HG02759 (cell line): Measurements from ENCODE around the gene PCDHB5.
"Not testable (repeated sequence)": the region's sequence is repeated elsewhere in the genome, so short reads cannot be mapped to it uniquely, and the experiment has no call there.

Experiments
- ATAC-seq: cut with Tn5 transposase; IDR thresholded peaks from one replicate; pipeline ENCODE4 v1.9.1; 2021; ENCODE audit warnings: mild to moderate bottlenecking, moderate library complexity; ENCODE audit not compliant: unreplicated experiment

The PCDHB5 gene

GRCh38 chr5:141151632-141152031 is 16.6 kb downstream of the PCDHB5 start:
- ATAC-seq = not testable (repeated sequence)

GRCh38 chr5:141152096-141152495 is 17.1 kb downstream of the PCDHB5 start:
- not testable (repeated sequence) for ATAC-seq

DNA sequence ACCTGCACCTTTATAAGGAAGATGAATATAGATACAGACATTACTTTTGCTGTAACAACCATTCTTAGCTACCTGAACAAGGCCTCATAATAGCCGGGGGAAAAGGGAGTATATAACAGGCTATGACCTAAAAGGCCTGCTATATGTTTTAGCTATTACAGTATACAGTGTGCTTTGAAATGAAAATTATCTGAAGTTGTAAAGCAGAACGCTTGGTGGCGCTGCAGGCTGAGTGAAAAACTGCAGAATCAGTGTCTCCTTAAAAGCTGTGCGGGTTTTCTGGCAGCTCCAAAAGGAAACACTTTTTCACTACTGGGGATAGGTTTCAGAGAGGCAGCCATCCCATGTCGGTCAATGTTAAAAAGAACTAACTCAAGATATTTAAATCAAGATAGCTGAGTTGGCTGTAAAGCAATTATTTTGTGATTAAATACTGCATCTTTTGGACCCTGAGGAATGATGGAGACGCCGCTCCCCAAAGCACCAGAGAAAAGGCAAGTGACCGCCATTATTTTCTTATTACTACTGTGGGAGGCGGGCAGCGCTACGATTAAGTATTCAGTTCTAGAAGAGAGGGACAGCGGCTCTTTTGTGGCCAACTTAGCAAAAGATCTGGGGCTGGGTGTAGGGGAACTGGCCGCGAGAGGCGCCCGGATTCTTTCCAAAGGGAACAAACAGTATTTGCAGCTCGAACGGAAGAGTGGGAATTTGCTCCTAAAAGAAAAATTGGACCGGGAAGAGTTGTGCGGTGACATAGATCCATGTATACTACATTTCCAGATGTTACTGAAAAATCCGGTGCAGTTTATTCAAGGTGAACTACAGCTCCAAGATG is 20.8 kb downstream of the PCDHB5 start:
- no peak for ATAC-seq

DNA sequence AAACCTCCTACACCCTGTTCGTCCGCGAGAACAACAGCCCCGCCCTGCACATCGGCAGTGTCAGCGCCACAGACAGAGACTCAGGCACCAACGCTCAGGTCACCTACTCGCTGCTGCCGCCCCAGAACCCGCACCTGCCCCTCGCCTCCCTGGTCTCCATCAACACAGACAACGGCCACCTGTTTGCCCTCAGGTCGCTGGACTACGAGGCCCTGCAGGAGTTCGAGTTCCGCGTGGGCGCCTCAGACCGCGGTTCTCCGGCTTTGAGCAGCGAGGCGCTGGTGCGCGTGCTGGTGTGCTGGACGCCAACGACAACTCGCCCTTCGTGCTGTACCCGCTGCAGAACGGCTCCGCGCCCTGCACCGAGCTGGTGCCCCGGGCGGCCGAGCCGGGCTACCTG is 22.4 kb downstream of the PCDHB5 start:
- not testable (repeated sequence) for ATAC-seq

- ATAC-seq = not testable (repeated sequence)
Observed at GRCh38 chr5:141157901-141158300, 22.9 kb downstream of the PCDHB5 start.

GRCh38 chr5:141172381-141173204 is 37.6 kb downstream of the PCDHB5 start, which contains the start of gene PCDHB7:
Gene PCDHB7 (plus strand): TSS chr5:141172644. CDS start chr5:141172836, 192 bp downstream.
- no peak for ATAC-seq

- not testable (repeated sequence) for ATAC-seq
Observed at GRCh38 chr5:141174291-141175104, 39.5 kb downstream of the PCDHB5 start.

DNA sequence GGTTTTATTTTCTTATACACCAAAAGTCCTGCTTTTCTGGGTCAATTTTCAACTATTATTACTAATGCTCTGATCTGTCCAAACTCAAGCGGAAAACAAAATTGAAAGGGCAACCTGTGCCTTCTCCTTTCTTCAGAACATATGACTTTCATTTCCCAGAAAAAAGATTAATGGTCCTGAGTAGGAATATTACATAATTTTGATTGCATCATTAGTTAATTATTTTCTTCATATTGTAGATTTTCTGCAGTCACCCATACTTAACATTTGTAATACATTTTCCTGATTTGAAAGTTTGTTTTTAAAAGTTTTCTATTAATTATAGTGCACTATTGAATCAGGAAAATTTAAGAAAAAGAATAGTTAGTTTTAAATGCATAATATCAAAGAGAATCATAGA is 40.9 kb downstream of the PCDHB5 start:
- ATAC-seq = no peak

DNA sequence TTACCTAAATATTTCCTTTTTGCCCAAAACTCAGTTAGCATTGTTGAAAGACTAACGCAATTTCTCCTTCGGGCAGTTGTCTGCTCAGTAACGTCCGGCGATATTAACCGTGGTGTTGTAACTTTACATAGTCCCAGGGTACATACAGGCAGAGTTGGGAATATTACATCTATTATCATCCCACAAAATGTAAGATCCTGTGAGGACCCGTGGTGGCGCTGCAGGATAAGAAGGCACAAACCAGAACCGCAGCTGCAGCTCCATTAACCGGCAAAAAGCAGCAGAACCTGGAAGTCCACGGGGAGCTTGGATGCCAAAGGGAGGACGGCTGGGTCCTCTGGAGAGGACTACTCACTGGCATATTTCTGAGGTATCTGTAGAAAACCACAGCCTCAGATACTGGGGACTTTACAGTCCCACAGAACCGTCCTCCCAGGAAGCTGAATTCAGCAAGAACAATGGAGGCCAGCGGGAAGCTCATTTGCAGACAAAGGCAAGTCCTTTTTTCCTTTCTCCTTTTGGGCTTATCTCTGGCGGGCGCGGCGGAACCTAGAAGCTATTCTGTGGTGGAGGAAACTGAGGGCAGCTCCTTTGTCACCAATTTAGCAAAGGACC is 42.7 kb downstream of the PCDHB5 start, which contains the start of gene PCDHB8:
Gene PCDHB8 (plus strand): TSS at position 214 of the 615 bp plus-strand sequence. CDS start 245 bp downstream, at position 459.
- ATAC-seq = not testable (repeated sequence)

DNA sequence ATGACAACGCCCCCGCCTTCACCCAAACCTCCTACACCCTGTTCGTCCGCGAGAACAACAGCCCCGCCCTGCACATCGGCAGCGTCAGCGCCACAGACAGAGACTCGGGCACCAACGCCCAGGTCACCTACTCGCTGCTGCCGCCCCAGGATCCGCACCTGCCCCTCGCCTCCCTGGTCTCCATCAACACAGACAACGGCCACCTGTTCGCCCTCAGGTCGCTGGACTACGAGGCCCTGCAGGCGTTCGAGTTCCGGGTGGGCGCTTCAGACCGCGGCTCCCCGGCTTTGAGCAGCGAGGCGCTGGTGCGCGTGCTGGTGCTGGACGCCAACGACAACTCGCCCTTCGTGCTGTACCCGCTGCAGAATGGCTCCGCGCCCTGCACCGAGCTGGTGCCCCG is 44.4 kb downstream of the PCDHB5 start:
- ATAC-seq = not testable (repeated sequence)

DNA sequence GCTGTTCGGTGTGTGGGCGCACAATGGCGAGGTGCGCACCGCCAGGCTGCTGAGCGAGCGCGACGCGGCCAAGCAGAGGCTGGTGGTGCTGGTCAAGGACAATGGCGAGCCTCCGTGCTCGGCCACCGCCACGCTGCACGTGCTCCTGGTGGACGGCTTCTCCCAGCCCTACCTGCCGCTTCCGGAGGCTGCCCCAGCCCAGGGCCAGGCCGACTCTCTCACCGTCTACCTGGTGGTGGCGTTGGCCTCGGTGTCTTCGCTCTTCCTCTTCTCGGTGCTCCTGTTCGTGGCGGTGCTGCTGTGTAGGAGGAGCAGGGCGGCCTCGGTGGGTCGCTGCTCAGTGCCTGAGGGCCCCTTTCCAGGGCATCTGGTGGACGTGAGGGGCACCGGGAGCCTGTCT is 44.9 kb downstream of the PCDHB5 start:
- not testable (repeated sequence) for ATAC-seq

GRCh38 chr5:141180313-141180712 is 45.3 kb downstream of the PCDHB5 start:
- no peak for ATAC-seq

- ATAC-seq = no peak
Observed at GRCh38 chr5:141182248-141182647, 47.2 kb downstream of the PCDHB5 start, which contains the start of gene PCDHB16. Gene PCDHB16 (plus strand): TSS chr5:141182387. CDS start chr5:141182560, 173 bp downstream.

DNA sequence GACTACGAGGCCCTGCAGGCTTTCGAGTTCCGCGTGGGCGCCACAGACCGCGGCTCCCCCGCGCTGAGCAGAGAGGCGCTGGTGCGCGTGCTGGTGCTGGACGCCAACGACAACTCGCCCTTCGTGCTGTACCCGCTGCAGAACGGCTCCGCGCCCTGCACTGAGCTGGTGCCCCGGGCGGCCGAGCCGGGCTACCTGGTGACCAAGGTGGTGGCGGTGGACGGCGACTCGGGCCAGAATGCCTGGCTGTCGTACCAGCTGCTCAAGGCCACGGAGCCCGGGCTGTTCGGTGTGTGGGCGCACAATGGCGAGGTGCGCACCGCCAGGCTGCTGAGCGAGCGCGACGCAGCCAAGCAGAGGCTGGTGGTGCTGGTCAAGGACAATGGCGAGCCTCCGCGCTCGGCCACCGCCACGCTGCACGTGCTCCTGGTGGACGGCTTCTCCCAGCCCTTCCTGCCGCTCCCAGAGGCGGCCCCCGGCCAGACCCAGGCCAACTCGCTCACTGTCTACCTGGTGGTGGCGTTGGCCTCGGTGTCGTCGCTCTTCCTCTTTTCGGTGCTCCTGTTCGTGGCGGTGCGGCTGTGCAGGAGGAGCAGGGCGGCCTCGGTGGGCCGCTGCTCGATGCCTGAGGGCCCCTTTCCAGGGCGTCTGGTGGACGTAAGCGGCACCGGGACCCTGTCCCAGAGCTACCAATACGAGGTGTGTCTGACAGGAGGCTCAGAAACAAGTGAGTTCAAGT is 49.3 kb downstream of the PCDHB5 start:
- ATAC-seq = not testable (repeated sequence)

DNA sequence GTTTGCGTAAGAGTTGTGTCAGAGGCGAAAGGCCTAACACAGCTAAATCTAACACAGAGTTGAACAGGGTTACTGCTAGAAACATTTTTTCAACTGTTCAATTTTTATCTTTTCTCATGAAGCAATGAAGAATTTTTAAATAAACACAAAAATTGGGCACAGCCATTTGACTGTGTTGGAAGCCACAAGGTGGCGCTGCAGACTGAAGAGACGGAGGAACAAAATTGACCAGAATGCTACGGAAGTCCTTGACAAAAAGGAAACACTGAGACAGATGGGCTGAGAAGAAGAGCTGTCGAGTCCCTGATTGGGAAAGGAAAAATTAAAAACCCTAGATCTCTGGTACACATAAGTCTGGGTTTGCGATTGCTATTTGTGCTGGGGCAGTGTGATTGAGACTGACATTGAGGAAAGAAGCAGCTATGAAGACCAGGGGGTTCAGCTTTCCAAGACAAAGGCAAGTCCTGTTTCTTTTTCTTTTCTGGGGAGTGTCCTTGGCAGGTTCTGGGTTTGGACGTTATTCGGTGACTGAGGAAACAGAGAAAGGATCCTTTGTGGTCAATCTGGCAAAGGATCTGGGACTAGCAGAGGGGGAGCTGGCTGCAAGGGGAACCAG is 52.0 kb downstream of the PCDHB5 start, which contains the start of gene PCDHB9:
Gene PCDHB9 (plus strand): TSS at position 265 of the 616 bp plus-strand sequence. CDS start 158 bp downstream, at position 423.
- ATAC-seq = no peak
